K562 (cell line): ENCODE results near the gene MYLK2. TPM values are rescaled to one million over a fixed set of nuclear protein-coding genes. Genes with fewer than 3 reads are reported as not detected.

Experiments used
- BRCA1 ChIP-seq, 2 experiments: fragments of 450-650 bp in 1 of 2; sonication (generic) in 1 of 2; formaldehyde crosslinking in 1 of 2; IDR thresholded peaks; 2 replicates each; pipeline versions ENCODE4 v1.5.0 to v1.6.1; 2017 to 2020; ENCODE audit warnings: mild to moderate bottlenecking in 1 of 2, missing genetic modification reagents in 1 of 2
- CEBPG ChIP-seq, 3 experiments: fragments of 200-800 bp in 1 of 3; sonication (Bioruptor generic) in 1 of 3; sonication (generic) in 1 of 3; formaldehyde crosslinking in 1 of 3; IDR thresholded peaks in 2 of 3; conservative IDR thresholded peaks in 1 of 3; 2 replicates each; pipeline versions ENCODE4 v1.6.1 to v1.8.0; 2016 to 2022; ENCODE audit warnings: missing compliant biosample characterization in 2 of 3, missing genetic modification characterization in 2 of 3, mild to moderate bottlenecking in 1 of 3, missing genetic modification reagents in 1 of 3
- COPS2 ChIP-seq: fragments of 450-650 bp; conservative IDR thresholded peaks from 2 replicates; pipeline ENCODE4 v1.6.1; 2016; ENCODE audit warnings: mild to moderate bottlenecking, moderate library complexity
- ESRRB ChIP-seq: fragments of 250-450 bp; sonication (Bioruptor Pico); IDR thresholded peaks from 2 replicates; pipeline ENCODE4 v1.5.0; 2020; ENCODE audit warnings: mild to moderate bottlenecking, moderate library complexity, borderline replicate concordance
- FOXJ3 ChIP-seq: sonication (generic); formaldehyde crosslinking; IDR thresholded peaks from 2 replicates; pipeline ENCODE4 v1.4.0; 2020; ENCODE audit warnings: mild to moderate bottlenecking, missing genetic modification reagents
- GATAD2B ChIP-seq: fragments of 450-650 bp; IDR thresholded peaks from 2 replicates; pipeline ENCODE4 v1.6.1; 2017; ENCODE audit warnings: mild to moderate bottlenecking, borderline replicate concordance
- HDAC2 ChIP-seq: fragments of 450-650 bp; IDR thresholded peaks from 2 replicates; pipeline ENCODE4 v1.6.1; 2016; ENCODE audit warnings: mild to moderate bottlenecking
- MAZ ChIP-seq, 2 experiments: fragments of 450-650 bp in 1 of 2; sonication (generic) in 1 of 2; formaldehyde crosslinking; IDR thresholded peaks in 1 of 2; conservative IDR thresholded peaks in 1 of 2; 2 replicates each; pipeline versions ENCODE4 v1.4.0 to v1.5.0; 2020; ENCODE audit warnings: mild to moderate bottlenecking in 1 of 2, missing genetic modification reagents in 1 of 2
- NUFIP1 ChIP-seq: fragments of 450-650 bp; IDR thresholded peaks from 2 replicates; pipeline ENCODE4 v1.6.1; 2018; ENCODE audit not compliant: partially characterized antibody
- POLR2AphosphoS5 ChIP-seq: IDR thresholded peaks from 2 replicates; pipeline ENCODE4 v1.6.1; 2011; ENCODE audit warnings: mild to moderate bottlenecking, low read depth, low read length, moderate library complexity; ENCODE audit not compliant: control insufficient read depth, insufficient read depth
- RAD21 ChIP-seq, 2 experiments: fragments of 250-450 bp in 1 of 2; fragments of 450-650 bp in 1 of 2; sonication (Bioruptor Pico) in 1 of 2; formaldehyde crosslinking in 1 of 2; IDR thresholded peaks in 1 of 2; conservative IDR thresholded peaks in 1 of 2; 2 replicates each; pipeline versions ENCODE4 v1.4.0 to v1.8.0; 2020 to 2022; ENCODE audit warnings: mild to moderate bottlenecking in 2 of 2, moderate library complexity in 1 of 2
- RBM25 ChIP-seq: fragments of 200-400 bp; formaldehyde crosslinking; IDR thresholded peaks from 2 replicates; pipeline ENCODE4 v1.6.1; 2018; ENCODE audit warnings: low read length, low read depth, moderate library complexity; ENCODE audit not compliant: severe bottlenecking
- RUNX1 ChIP-seq: sonication (generic); IDR thresholded peaks from 2 replicates; pipeline ENCODE4 v1.6.1; 2016; ENCODE audit warnings: antibody characterized with exemption, low read depth
- SUPT5H ChIP-seq: fragments of 450-650 bp; IDR thresholded peaks from 2 replicates; pipeline ENCODE4 v1.6.1; 2016
- TCFL5 ChIP-seq: fragments of 250-450 bp; sonication (Bioruptor Pico); conservative IDR thresholded peaks from 2 replicates; pipeline ENCODE4 v1.6.1; 2021; ENCODE audit warnings: mild to moderate bottlenecking, moderate library complexity, matching md5 sums
- ZBTB7A ChIP-seq: IDR thresholded peaks from 2 replicates; pipeline ENCODE4 v1.6.1; 2011; ENCODE audit warnings: low read depth, mild to moderate bottlenecking, low read length, moderate library complexity, borderline replicate concordance; ENCODE audit not compliant: control insufficient read depth
- ZKSCAN8 ChIP-seq: fragments of 200-800 bp; sonication (Bioruptor generic); IDR thresholded peaks from 2 replicates; pipeline ENCODE4 v1.6.1; 2016; ENCODE audit warnings: missing genetic modification characterization, missing compliant biosample characterization
- ZNF274 ChIP-seq: IDR thresholded peaks from 2 replicates; pipeline ENCODE4 v1.6.1; 2011; ENCODE audit warnings: low read depth, mild to moderate bottlenecking, low read length, moderate library complexity, borderline replicate concordance
- polyA plus RNA-seq, 8 experiments: library from polyadenylated mRNA; depleted of rRNA in 4 of 8; stranded (reverse) in 5 of 8; unstranded in 3 of 8; fragments of >200 nt; fragmentation: Nextera tagmentation in 2 of 8; fragmentation: Illumina TruSeq in 1 of 8; extraction: Ambion mirVana in 2 of 8; extraction: Trizol in 1 of 8; gene quantifications; 2 replicates each; pipeline versions ENCODE4 v1.2.1 to v1.2.3, GENCODE V29; 2011 to 2014; ENCODE audit warnings: inconsistent platforms in 1 of 8, missing spikeins in 1 of 8
- total RNA-seq, 7 experiments: library from RNA; depleted of rRNA in 6 of 7; stranded (reverse); fragments of >200 nt in 6 of 7; fragmentation: Illumina TruSeq in 2 of 7; extraction: Trizol in 2 of 7; gene quantifications; 2 replicates each; pipeline versions ENCODE4 v1.2.1 to v1.2.3, GENCODE V29; 2011 to 2021; ENCODE audit warnings: low replicate concordance in 1 of 7
- TF ChIP-seq, protein P1 (sequence below): sonication (generic); formaldehyde crosslinking; IDR thresholded peaks from 2 replicates; pipeline ENCODE4 v1.9.0; 2022; ENCODE audit warnings: mild to moderate bottlenecking, missing genetic modification reagents

The MYLK2 gene
- total and polyA plus RNA-seq, 9 of the 15 experiments (the other 6 are each of a cell fraction or from before 2014, with no cell fraction given) = 0.07 to 0.53 (median 0.18) TPM; not detected in 2

DNA sequence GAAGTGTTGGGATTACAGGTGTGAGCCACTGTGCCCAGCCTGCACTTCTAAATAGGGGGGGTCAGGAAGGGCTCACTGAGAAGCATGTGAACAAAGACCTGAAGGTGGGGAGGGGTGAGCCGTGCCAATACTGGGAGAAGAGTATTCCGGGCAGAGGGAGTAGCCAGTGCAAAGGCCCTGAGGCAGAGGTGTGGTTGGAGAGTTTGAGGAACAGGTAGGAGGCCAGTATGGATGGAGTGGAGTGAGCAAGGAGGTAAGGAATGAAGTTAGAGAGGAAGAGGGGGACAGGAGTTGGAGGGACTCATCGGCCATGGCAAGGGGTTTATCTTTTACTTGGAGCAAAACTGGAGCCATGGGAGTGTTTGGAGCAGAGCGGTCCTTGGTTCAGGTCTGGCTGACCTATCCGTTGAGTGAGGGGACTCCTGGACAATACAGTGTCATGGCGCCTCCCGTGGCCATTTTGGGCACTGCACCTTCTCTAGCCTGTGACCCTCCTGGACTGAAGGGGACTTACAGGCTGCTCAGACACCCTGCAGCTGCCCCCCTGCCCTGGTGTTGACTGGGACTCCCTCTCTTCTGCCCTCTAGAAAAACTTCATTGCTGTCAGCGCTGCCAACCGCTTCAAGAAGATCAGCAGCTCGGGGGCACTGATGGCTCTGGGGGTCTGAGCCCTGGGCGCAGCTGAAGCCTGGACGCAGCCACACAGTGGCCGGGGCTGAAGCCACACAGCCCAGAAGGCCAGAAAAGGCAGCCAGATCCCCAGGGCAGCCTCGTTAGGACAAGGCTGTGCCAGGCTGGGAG is 14.2 kb downstream of the MYLK2 start (continued):
- no peak for TF ChIP-seq ESRRB (CRISPR knock-in tag)
- TF ChIP-seq BRCA1 (IDR thresholded peaks at IDR 0.05) = no peak
- no peak for TF ChIP-seq BRCA1 (CRISPR knock-in tag; IDR thresholded peaks at IDR 0.05)
- TF ChIP-seq FOXJ3 (CRISPR knock-in tag) = no peak
- no peak for TF ChIP-seq RUNX1
- TF ChIP-seq NUFIP1 = no peak
- TF ChIP-seq, protein P1, sequence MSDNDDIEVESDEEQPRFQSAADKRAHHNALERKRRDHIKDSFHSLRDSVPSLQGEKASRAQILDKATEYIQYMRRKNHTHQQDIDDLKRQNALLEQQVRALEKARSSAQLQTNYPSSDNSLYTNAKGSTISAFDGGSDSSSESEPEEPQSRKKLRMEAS (CRISPR knock-in tag) = no peak
- TF ChIP-seq GATAD2B = no peak
- TF ChIP-seq ZBTB7A = peak; percentile 30; the same call in 1 of the 2 replicates
- TF ChIP-seq SUPT5H = no peak
- peak in 1 of 2 experiments; percentile 58; a peak in 2 of 4 replicates for TF ChIP-seq RAD21 (CRISPR knock-in tag; conservative IDR thresholded peaks at IDR 0.05 in 1 of 2, IDR thresholded peaks at IDR 0.05 in 1 of 2)
- TF ChIP-seq ZKSCAN8 = no peak
- no peak for TF ChIP-seq COPS2
- TF ChIP-seq CEBPG (CRISPR knock-in tag; IDR thresholded peaks at IDR 0.05) = no peak
- no peak for TF ChIP-seq CEBPG (tag; conservative IDR thresholded peaks at IDR 0.05 in 1 of 2, IDR thresholded peaks at IDR 0.05 in 1 of 2)
- TF ChIP-seq HDAC2 = 0 out of 2 replicates have a peak, but pooled peaks have one; percentile 24
- TF ChIP-seq TCFL5 (CRISPR knock-in tag) = no peak
- peak; percentile 71 for TF ChIP-seq RBM25
- TF ChIP-seq MAZ (CRISPR knock-in tag; conservative IDR thresholded peaks at IDR 0.05 in 1 of 2, IDR thresholded peaks at IDR 0.05 in 1 of 2) = no peak
- no peak for TF ChIP-seq POLR2AphosphoS5
- TF ChIP-seq ZNF274 = no peak
